Measurements from ENCODE around the gene CLEC2D. TPM values are rescaled to one million over a fixed set of nuclear protein-coding genes. Genes with fewer than 3 reads are reported as not detected.

Gene CLEC2D
- total and polyA plus RNA-seq, 4 donors, result 0.16 to 3.7 (median 3.0) TPM

DNA sequence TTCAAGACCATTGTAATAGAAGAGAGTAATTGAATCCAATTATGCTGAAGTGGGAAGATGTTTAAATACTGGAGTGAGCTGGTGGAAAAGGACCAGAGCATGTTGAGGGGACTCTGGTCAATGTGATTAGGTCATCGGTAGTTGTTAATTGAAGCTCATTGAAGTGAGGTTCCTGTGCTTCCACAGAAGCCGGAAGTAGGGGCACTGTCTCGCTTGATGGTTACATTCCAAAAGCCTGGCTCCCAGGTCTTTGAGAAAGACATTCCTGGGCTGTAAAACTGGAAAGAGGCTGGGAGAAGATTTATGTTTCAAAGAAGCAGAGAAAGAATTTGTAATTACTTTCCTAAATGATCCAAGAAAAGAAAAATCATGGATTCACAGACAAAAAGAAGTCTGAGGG lies 75.7 kb downstream of the CLEC2D start:
- DNase-seq (ENCODE audit: low spot score), result no peak
- no peaks in the 10 kb centered on the region for H3K27me3 ChIP-seq (ENCODE audit: control insufficient read depth in 4 of 4, insufficient read depth in 4 of 4, low read length in 3 of 4)
- WGBS, result 90% methylated on average over 3 of the region's 3 CpGs
- no peak overlapping the region for H3K27ac ChIP-seq (ENCODE audit: low read depth in 1 of 2, low read length in 2 of 2)
- H3K4me3 ChIP-seq (ENCODE audit: low read depth in 1 of 3, low read length in 3 of 3), result no peak overlapping the region
- no peaks in the 10 kb centered on the region for H3K36me3 ChIP-seq (ENCODE audit: control insufficient read depth in 4 of 4, insufficient read depth in 3 of 4, low read depth in 1 of 4, low read length in 3 of 4)
- H3K9ac ChIP-seq (ENCODE audit: low read depth in 1 of 2, low read length in 2 of 2), result no peak overlapping the region
- H3K9me3 ChIP-seq (ENCODE audit: control insufficient read depth in 4 of 4, low read length in 3 of 4), result no peaks in the 10 kb centered on the region
- H3K4me1 ChIP-seq (ENCODE audit: control insufficient read depth in 4 of 4, insufficient read depth in 4 of 4, low read length in 3 of 4), result no peaks in the 10 kb centered on the region
- TF ChIP-seq, protein P1, sequence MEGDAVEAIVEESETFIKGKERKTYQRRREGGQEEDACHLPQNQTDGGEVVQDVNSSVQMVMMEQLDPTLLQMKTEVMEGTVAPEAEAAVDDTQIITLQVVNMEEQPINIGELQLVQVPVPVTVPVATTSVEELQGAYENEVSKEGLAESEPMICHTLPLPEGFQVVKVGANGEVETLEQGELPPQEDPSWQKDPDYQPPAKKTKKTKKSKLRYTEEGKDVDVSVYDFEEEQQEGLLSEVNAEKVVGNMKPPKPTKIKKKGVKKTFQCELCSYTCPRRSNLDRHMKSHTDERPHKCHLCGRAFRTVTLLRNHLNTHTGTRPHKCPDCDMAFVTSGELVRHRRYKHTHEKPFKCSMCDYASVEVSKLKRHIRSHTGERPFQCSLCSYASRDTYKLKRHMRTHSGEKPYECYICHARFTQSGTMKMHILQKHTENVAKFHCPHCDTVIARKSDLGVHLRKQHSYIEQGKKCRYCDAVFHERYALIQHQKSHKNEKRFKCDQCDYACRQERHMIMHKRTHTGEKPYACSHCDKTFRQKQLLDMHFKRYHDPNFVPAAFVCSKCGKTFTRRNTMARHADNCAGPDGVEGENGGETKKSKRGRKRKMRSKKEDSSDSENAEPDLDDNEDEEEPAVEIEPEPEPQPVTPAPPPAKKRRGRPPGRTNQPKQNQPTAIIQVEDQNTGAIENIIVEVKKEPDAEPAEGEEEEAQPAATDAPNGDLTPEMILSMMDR (IDR thresholded peaks at IDR 0.05; ENCODE audit: low read depth, low read length, missing input control), result no peak
- no peak for TF ChIP-seq FOXA2 (IDR thresholded peaks at IDR 0.05)
- TF ChIP-seq RXRA (IDR thresholded peaks at IDR 0.05), result no peak
- no peak for TF ChIP-seq EGR1 (IDR thresholded peaks at IDR 0.05; ENCODE audit: low read depth in 2 of 2)
- no peak for TF ChIP-seq HNF4A (conservative IDR thresholded peaks at IDR 0.05)
- TF ChIP-seq, protein P2, sequence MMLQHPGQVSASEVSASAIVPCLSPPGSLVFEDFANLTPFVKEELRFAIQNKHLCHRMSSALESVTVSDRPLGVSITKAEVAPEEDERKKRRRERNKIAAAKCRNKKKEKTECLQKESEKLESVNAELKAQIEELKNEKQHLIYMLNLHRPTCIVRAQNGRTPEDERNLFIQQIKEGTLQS (IDR thresholded peaks at IDR 0.05), result no peak

Small RNAs within 50 kb of the gene (small RNA-seq; reads per million reads assigned to genes)
- gene AC010186.4, result not detected
- not detected for gene RNU6-700P

Other genes with a start within 250 kb of the CLEC2D start
- gene KLRB1, start 61.8 kb upstream of the CLEC2D start, total RNA-seq, result 1 to 10 TPM in 1 of 2 donors, under 1 TPM in 1; 0.75 to 1.2 TPM
- gene KLRB1, start 61.8 kb upstream of the CLEC2D start, polyA plus RNA-seq, result 1 to 10 TPM in 1 of 2 donors, under 1 TPM in 1; 0.53 to 1.2 TPM
- gene CLECL1, start 63.4 kb downstream of the CLEC2D start, total RNA-seq, result under 1 TPM; 0.17 to 0.42 TPM
- gene CLECL1, start 63.4 kb downstream of the CLEC2D start, polyA plus RNA-seq, result under 1 TPM; 0.33 to 0.36 TPM
- gene CD69, start 91.2 kb downstream of the CLEC2D start, total RNA-seq, result 1 to 10 TPM; 1.8 to 2.7 TPM
- gene CD69, start 91.2 kb downstream of the CLEC2D start, polyA plus RNA-seq, result 1 to 10 TPM; 1.3 to 1.6 TPM
- 1 to 10 TPM in 1 of 2 donors, under 1 TPM in 1; 0.56 to 1.5 TPM for gene KLRF1, start 157.8 kb downstream of the CLEC2D start, total RNA-seq
- gene KLRF1, start 157.8 kb downstream of the CLEC2D start, polyA plus RNA-seq, result under 1 TPM; 0.18 to 0.96 TPM
- 1 to 10 TPM; 3.1 to 3.2 TPM for gene CLEC2B, start 199.6 kb downstream of the CLEC2D start, total RNA-seq
- gene CLEC2B, start 199.6 kb downstream of the CLEC2D start, polyA plus RNA-seq, result 1 to 10 TPM; 2.9 to 4.2 TPM
- gene KLRF2, start 211.8 kb downstream of the CLEC2D start, total RNA-seq, result not detected
- not detected for gene KLRF2, start 211.8 kb downstream of the CLEC2D start, polyA plus RNA-seq

Data from liver (tissue), 10 donors.